Measurements from ENCODE around the gene FMNL1. TPM values are rescaled to one million over a fixed set of nuclear protein-coding genes. Genes with fewer than 3 reads are reported as not detected.
A peak's percentile ranks its signal among the peaks of the same experiment; 100 is the strongest.

Gene FMNL1
- total and polyA plus RNA-seq, 12 donors: 0.72 to 31.9 (median 13.8) TPM

DNA sequence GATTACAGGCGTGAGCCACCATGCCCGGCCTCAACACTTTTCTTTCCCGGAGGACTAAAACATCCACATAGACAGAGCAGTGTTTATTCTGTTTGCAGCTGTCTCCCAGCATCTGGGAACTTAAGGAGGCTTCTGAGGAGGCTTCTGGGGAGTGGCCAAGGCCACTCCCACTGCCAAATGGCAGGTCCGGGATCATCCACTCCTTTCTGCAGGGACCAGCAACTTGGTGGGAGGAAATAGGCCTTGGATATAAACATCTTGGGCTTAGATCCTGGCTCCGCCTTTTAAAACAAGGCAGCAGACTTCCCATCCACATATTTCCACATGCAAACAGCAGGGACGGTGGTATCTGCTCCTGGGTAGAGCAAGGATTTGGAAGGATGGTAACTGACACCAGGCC is 54.3 kb downstream of the FMNL1 start:
- no peak overlapping the region for H3K27ac ChIP-seq
- intact Hi-C loops (cut with DNase I): loop anchor here in 1 of 2 donors (5.0 kb wide), 1 partner anchor 111 kb away; no protein-coding TSS in a partner anchor
- TF ChIP-seq POLR2A (IDR thresholded peaks at IDR 0.05): no peak
- TF ChIP-seq, protein P1, sequence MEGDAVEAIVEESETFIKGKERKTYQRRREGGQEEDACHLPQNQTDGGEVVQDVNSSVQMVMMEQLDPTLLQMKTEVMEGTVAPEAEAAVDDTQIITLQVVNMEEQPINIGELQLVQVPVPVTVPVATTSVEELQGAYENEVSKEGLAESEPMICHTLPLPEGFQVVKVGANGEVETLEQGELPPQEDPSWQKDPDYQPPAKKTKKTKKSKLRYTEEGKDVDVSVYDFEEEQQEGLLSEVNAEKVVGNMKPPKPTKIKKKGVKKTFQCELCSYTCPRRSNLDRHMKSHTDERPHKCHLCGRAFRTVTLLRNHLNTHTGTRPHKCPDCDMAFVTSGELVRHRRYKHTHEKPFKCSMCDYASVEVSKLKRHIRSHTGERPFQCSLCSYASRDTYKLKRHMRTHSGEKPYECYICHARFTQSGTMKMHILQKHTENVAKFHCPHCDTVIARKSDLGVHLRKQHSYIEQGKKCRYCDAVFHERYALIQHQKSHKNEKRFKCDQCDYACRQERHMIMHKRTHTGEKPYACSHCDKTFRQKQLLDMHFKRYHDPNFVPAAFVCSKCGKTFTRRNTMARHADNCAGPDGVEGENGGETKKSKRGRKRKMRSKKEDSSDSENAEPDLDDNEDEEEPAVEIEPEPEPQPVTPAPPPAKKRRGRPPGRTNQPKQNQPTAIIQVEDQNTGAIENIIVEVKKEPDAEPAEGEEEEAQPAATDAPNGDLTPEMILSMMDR (IDR thresholded peaks at IDR 0.05): no peak
- peaks cover 10 to 16% of the 10 kb centered on the region in 2 donors for H3K4me1 ChIP-seq (replicated peaks in 1 of 2)
- peaks cover 0 to 34% of the 10 kb centered on the region in 2 donors for H3K36me3 ChIP-seq (replicated peaks in 1 of 2)
- no peaks in the 10 kb centered on the region for H3K27me3 ChIP-seq
- DNase-seq: no peak
- H3K9me3 ChIP-seq (replicated peaks in 1 of 3): no peaks in the 10 kb centered on the region
- 51 to 94% (median 77%) methylated on average over 4 to 6 of the region's 6 CpGs for WGBS, 4 donors
- H3K4me3 ChIP-seq: no peak overlapping the region

GRCh38 chr17:45277216-45277849 is 55.6 kb downstream of the FMNL1 start:
- Histone ChIP-seq H3K4me1 (replicated peaks in 1 of 2) (peaks cover 10 to 16% of the 10 kb centered on the region in 2 donors), H3K36me3 (replicated peaks in 1 of 2) (peaks cover 0 to 28% of the 10 kb centered on the region in 2 donors), H3K27ac (peak overlapping the region in 4 of 5 donors; percentile 14 to 74 (median 34)), H3K27me3 (no peaks in the 10 kb centered on the region), H3K9me3 (replicated peaks in 1 of 3) (no peaks in the 10 kb centered on the region), H3K4me3 (peak overlapping the region in 1 of 4 donors; percentile 0)
- peak in 1 of 2 donors; percentile 29 for TF ChIP-seq POLR2A (IDR thresholded peaks at IDR 0.05)
- TF ChIP-seq, protein P1 (IDR thresholded peaks at IDR 0.05): peak; percentile 69 to 95 (median 94)
- DNase-seq: peak; percentile 89 to 98 (median 96)
- whole genome bisulfite sequencing, 4 donors: 7 to 22% (median 19%) methylated on average over 15 to 16 of the region's 16 CpGs
- intact Hi-C loops (cut with DNase I): loop anchor here in 1 of 2 donors (5.0 kb wide), 1 partner anchor 110 kb away; no protein-coding TSS in a partner anchor

- peaks cover 0 to 31% of the 10 kb centered on the region in 2 donors for H3K36me3 ChIP-seq (replicated peaks in 1 of 2)
- H3K4me3 ChIP-seq: no peak overlapping the region
- 21 to 38% (median 29%) methylated on average over 7 of the region's 7 CpGs for WGBS, 4 donors
- TF ChIP-seq, protein P1 (IDR thresholded peaks at IDR 0.05): no peak
- TF ChIP-seq POLR2A (IDR thresholded peaks at IDR 0.05): no peak
- peaks cover 10 to 16% of the 10 kb centered on the region in 2 donors for H3K4me1 ChIP-seq (replicated peaks in 1 of 2)
- H3K27ac ChIP-seq: peak overlapping the region in 4 of 5 donors; percentile 14 to 74 (median 34)
- DNase-seq: peak in 2 of 7 donors; percentile 31 to 50
- H3K9me3 ChIP-seq (replicated peaks in 1 of 3): no peaks in the 10 kb centered on the region
- no peaks in the 10 kb centered on the region for H3K27me3 ChIP-seq
- intact Hi-C loops (cut with DNase I): loop anchor here in 1 of 2 donors (5.0 kb wide), 1 partner anchor 109 kb away; no protein-coding TSS in a partner anchor
These were observed 56.3 kb downstream of the FMNL1 start for GRCh38 chr17:45277992-45278391.

- no peak for DNase-seq
- intact Hi-C loops (cut with DNase I): loop anchor here in 1 of 2 donors (5.0 kb wide), 1 partner anchor 107 kb away; no protein-coding TSS in a partner anchor
- Histone ChIP-seq H3K27ac (no peak overlapping the region), H3K36me3 (replicated peaks in 1 of 2) (peaks cover 0 to 32% of the 10 kb centered on the region in 2 donors), H3K4me1 (replicated peaks in 1 of 2) (peaks cover 10 to 16% of the 10 kb centered on the region in 2 donors), H3K27me3 (no peaks in the 10 kb centered on the region), H3K9me3 (replicated peaks in 1 of 3) (no peaks in the 10 kb centered on the region), H3K4me3 (no peak overlapping the region)
- WGBS, 4 donors: 76 to 85% (median 81%) methylated on average over 3 of the region's 3 CpGs
- TF ChIP-seq POLR2A (IDR thresholded peaks at IDR 0.05): no peak
- TF ChIP-seq, protein P1 (IDR thresholded peaks at IDR 0.05): no peak
These were observed 58.2 kb downstream of the FMNL1 start for GRCh38 chr17:45279898-45280297.

Measured in adrenal gland (tissue), 12 donors.